PC-9 (cell line): ENCODE measurements around the gene MGLL.

Experiments used
- CTCF ChIP-seq: fragments of 200-600 bp; sonication (generic); conservative IDR thresholded peaks from 2 replicates; pipeline ENCODE4 v1.6.1; 2017; ENCODE audit warnings: mixed run types, antibody characterized with exemption, mild to moderate bottlenecking, moderate library complexity
- EZH2 ChIP-seq: fragments of 200-600 bp; sonication (generic); IDR thresholded peaks from 2 replicates; pipeline ENCODE4 v1.8.0; 2017; ENCODE audit warnings: antibody characterized with exemption, low read depth

GRCh38 chr3:127716384-127716783 lies 105.9 kb downstream of the MGLL start:
- TF ChIP-seq CTCF (no peak), EZH2 (no peak)
